Neuronal stem cell (in vitro differentiated cells): ENCODE measurements around the gene CYB5RL.
"Not testable (repeated sequence)": the region's sequence is repeated elsewhere in the genome, so short reads cannot be mapped to it uniquely, and the experiment has no call there.

Experiments
- DNase-seq: peaks from one replicate; pipeline ENCODE4 v3.0.0-alpha.2; 2013; ENCODE audit warnings: low spot score
- H2AFZ ChIP-seq: one replicate; pipeline ENCODE4 v1.6.1; 2013; ENCODE audit warnings: mild to moderate bottlenecking, low read length, inconsistent platforms
- H2AK5ac ChIP-seq: 2 replicates; pipeline ENCODE4 v1.6.1; 2013; ENCODE audit warnings: low read depth, mild to moderate bottlenecking, inconsistent platforms, low read length, moderate library complexity, mixed read lengths
- H2BK120ac ChIP-seq: 2 replicates; pipeline ENCODE4 v1.6.1; 2013; ENCODE audit warnings: low read depth, mild to moderate bottlenecking, inconsistent platforms, low read length, moderate library complexity, mixed read lengths
- H2BK12ac ChIP-seq: one replicate; pipeline ENCODE4 v1.6.1; 2013; ENCODE audit warnings: low read length, inconsistent platforms
- H2BK15ac ChIP-seq: 2 replicates; pipeline ENCODE4 v1.6.1; 2013; ENCODE audit warnings: mild to moderate bottlenecking, low read length, inconsistent platforms, mixed read lengths
- H2BK5ac ChIP-seq: one replicate; pipeline ENCODE4 v1.6.1; 2013; ENCODE audit warnings: inconsistent platforms, mild to moderate bottlenecking, low read length, moderate library complexity
- H3K14ac ChIP-seq: one replicate; pipeline ENCODE4 v1.6.1; 2013; ENCODE audit warnings: low read length, inconsistent platforms
- H3K18ac ChIP-seq: 2 replicates; pipeline ENCODE4 v1.6.1; 2013; ENCODE audit warnings: low read length, inconsistent platforms
- H3K23ac ChIP-seq: 2 replicates; pipeline ENCODE4 v1.6.1; 2013; ENCODE audit warnings: low read depth, mild to moderate bottlenecking, mixed read lengths, low read length, inconsistent platforms; ENCODE audit not compliant: poor library complexity
- H3K27ac ChIP-seq: replicated peaks from 3 replicates; pipeline ENCODE4 v1.5.1; 2013; ENCODE audit warnings: low read length, inconsistent platforms
- H3K27me3 ChIP-seq, 3 experiments: 2 replicates each; pipeline ENCODE4 v1.6.1; 2013; ENCODE audit warnings: low read length in 3 of 3, mild to moderate bottlenecking in 2 of 3, inconsistent platforms in 1 of 3, low read depth in 1 of 3, mixed read lengths in 1 of 3, moderate library complexity in 1 of 3; ENCODE audit not compliant: control insufficient read depth in 3 of 3, insufficient read depth in 3 of 3
- H3K36me3 ChIP-seq, 2 donors: replicated peaks in 1 of 2; 2 replicates each; pipeline ENCODE4 v1.6.1; 2013; ENCODE audit warnings: low read length in 2 of 2; ENCODE audit not compliant: control insufficient read depth in 2 of 2, insufficient read depth in 2 of 2
- H3K4ac ChIP-seq: 2 replicates; pipeline ENCODE4 v1.6.1; 2013; ENCODE audit warnings: inconsistent platforms, mild to moderate bottlenecking, low read length, moderate library complexity
- H3K4me1 ChIP-seq, 2 donors: 1 replicate in 1 of 2; 2 replicates in 1 of 2; pipeline ENCODE4 v1.6.1; 2013; ENCODE audit warnings: low read length in 2 of 2, low read depth in 1 of 2; ENCODE audit not compliant: control insufficient read depth in 2 of 2, insufficient read depth in 1 of 2
- H3K4me2 ChIP-seq: one replicate; pipeline ENCODE4 v1.6.1; 2013; ENCODE audit warnings: mild to moderate bottlenecking, low read length, inconsistent platforms; ENCODE audit not compliant: insufficient read depth, poor library complexity, severe bottlenecking
- H3K4me3 ChIP-seq, 2 donors: 2 replicates each; pipeline ENCODE4 v1.5.1; 2013; ENCODE audit warnings: low read length in 2 of 2, mild to moderate bottlenecking in 2 of 2, inconsistent platforms in 1 of 2, moderate library complexity in 1 of 2
- H3K79me1 ChIP-seq: one replicate; pipeline ENCODE4 v1.6.1; 2013; ENCODE audit warnings: low read depth, mild to moderate bottlenecking, inconsistent platforms, low read length, moderate library complexity
- H3K9ac ChIP-seq: one replicate; pipeline ENCODE4 v1.6.1; 2013; ENCODE audit warnings: mild to moderate bottlenecking, low read depth, low read length, inconsistent platforms; ENCODE audit not compliant: poor library complexity
- H3K9me3 ChIP-seq, 2 donors: replicated peaks in 1 of 2; 2 replicates each; pipeline versions ENCODE3 to v1.6.1; 2013; ENCODE audit warnings: low read length in 2 of 2, mild to moderate bottlenecking in 2 of 2, inconsistent platforms in 1 of 2, low read depth in 1 of 2, mixed read lengths in 1 of 2, moderate library complexity in 1 of 2; ENCODE audit not compliant: control insufficient read depth in 2 of 2, insufficient read depth in 1 of 2
- H4K8ac ChIP-seq: one replicate; pipeline ENCODE4 v1.6.1; 2013; ENCODE audit warnings: low read depth, mild to moderate bottlenecking, inconsistent platforms, low read length, moderate library complexity
- H4K91ac ChIP-seq: one replicate; pipeline ENCODE4 v1.6.1; 2013; ENCODE audit warnings: low read length, low read depth, mild to moderate bottlenecking, inconsistent platforms; ENCODE audit not compliant: poor library complexity
- WGBS, 2 donors: extraction: QIAGEN DNeasy Blood & Tissue Kit; methylation state at CpG; one replicate each; pipeline ENCODE4 v1.1.7; 2013; ENCODE audit warnings: missing lambda C conversion rate in 2 of 2, mixed read lengths in 1 of 2; ENCODE audit not compliant: insufficient read length in 2 of 2, insufficient replicate concordance in 1 of 2; ENCODE audit errors: extremely low coverage in 2 of 2; 5-methylcytosine and 5-hydroxymethylcytosine counted together

CYB5RL gene

GRCh38 chr1:54212872-54213271, 13.0 kb upstream of the CYB5RL start:
- H2BK15ac ChIP-seq, result no peak overlapping the region
- H3K36me3 ChIP-seq, result peaks cover 70 to 98% of the 10 kb centered on the region in 2 donors
- no peak overlapping the region for H4K91ac ChIP-seq
- H2AFZ ChIP-seq, result no peak overlapping the region
- no peak overlapping the region for H2BK12ac ChIP-seq
- H2BK5ac ChIP-seq, result no peak overlapping the region
- no peaks in the 10 kb centered on the region for H3K9me3 ChIP-seq
- H3K27me3 ChIP-seq, result no peaks in the 10 kb centered on the region
- no peak overlapping the region for H3K4me3 ChIP-seq
- H3K18ac ChIP-seq, result no peak overlapping the region
- no peak overlapping the region for H4K8ac ChIP-seq
- no peak overlapping the region for H3K14ac ChIP-seq
- H3K79me1 ChIP-seq, result no peaks in the 10 kb centered on the region
- WGBS, 2 donors, result no CpG with 5 or more reads among the region's 1 CpG
- no peak overlapping the region for H3K23ac ChIP-seq
- H2BK120ac ChIP-seq, result no peak overlapping the region
- no peak overlapping the region for H3K27ac ChIP-seq
- no peak overlapping the region for H3K4me2 ChIP-seq
- DNase-seq, result no peak
- no peak overlapping the region for H2AK5ac ChIP-seq
- no peaks in the 10 kb centered on the region for H3K4me1 ChIP-seq
- H3K4ac ChIP-seq, result no peak overlapping the region
- no peak overlapping the region for H3K9ac ChIP-seq

GRCh38 chr1:54207896-54208295, 8.1 kb upstream of the CYB5RL start:
- H2AFZ ChIP-seq, H2AK5ac ChIP-seq, H4K8ac ChIP-seq, H2BK5ac ChIP-seq, H2BK12ac ChIP-seq, DNase-seq, H3K4me2 ChIP-seq, H3K9ac ChIP-seq, H2BK120ac ChIP-seq, H3K4me3 ChIP-seq, H3K18ac ChIP-seq, H3K4me1 ChIP-seq, H3K9me3 ChIP-seq, H3K4ac ChIP-seq, H3K14ac ChIP-seq, H3K27ac ChIP-seq, H3K23ac ChIP-seq, H3K27me3 ChIP-seq, H3K79me1 ChIP-seq, H2BK15ac ChIP-seq, H4K91ac ChIP-seq: not testable (repeated sequence)
- H3K36me3 ChIP-seq, result peaks cover 50 to 90% of the 10 kb centered on the region in 2 donors
- WGBS, 2 donors, result no CpG with 5 or more reads among the region's 4 CpGs

GRCh38 chr1:54207287-54207686, 7.5 kb upstream of the CYB5RL start:
- Histone ChIP-seq H3K9me3 (no peaks in the 10 kb centered on the region), H2AK5ac (no peak overlapping the region), H2BK120ac (no peak overlapping the region), H3K4me2 (no peak overlapping the region), H2BK15ac (no peak overlapping the region), H2BK12ac (no peak overlapping the region), H2BK5ac (no peak overlapping the region), H3K4ac (no peak overlapping the region), H2AFZ (no peak overlapping the region), H3K36me3 (peaks cover 44 to 90% of the 10 kb centered on the region in 2 donors), H3K14ac (no peak overlapping the region), H3K79me1 (no peaks in the 10 kb centered on the region), H4K91ac (no peak overlapping the region), H3K27me3 (no peaks in the 10 kb centered on the region), H3K4me3 (no peak overlapping the region), H3K23ac (no peak overlapping the region), H3K27ac (no peak overlapping the region), H3K4me1 (no peaks in the 10 kb centered on the region), H3K18ac (no peak overlapping the region), H4K8ac (no peak overlapping the region), H3K9ac (no peak overlapping the region)
- DNase-seq, result no peak
- WGBS, 2 donors, result no CpG with 5 or more reads among the region's 1 CpG

- Histone ChIP-seq H4K91ac (no peak overlapping the region), H3K14ac (no peak overlapping the region)
These were observed 4.4 kb upstream of the CYB5RL start for GRCh38 chr1:54204199-54204598.

More at GRCh38 chr1:54204199-54204598, 4.4 kb upstream of the CYB5RL start:
- H3K9ac ChIP-seq, result no peak overlapping the region
- no peak overlapping the region for H2AK5ac ChIP-seq
- H3K27me3 ChIP-seq, result no peaks in the 10 kb centered on the region
- no peak overlapping the region for H4K8ac ChIP-seq
- no peak overlapping the region for H2BK12ac ChIP-seq
- H3K36me3 ChIP-seq, result peaks cover 25 to 70% of the 10 kb centered on the region in 2 donors
- no peak overlapping the region for H2AFZ ChIP-seq
- H3K4ac ChIP-seq, result no peak overlapping the region
- no CpG with 5 or more reads among the region's 7 CpGs for WGBS, 2 donors
- no peak overlapping the region for H3K18ac ChIP-seq
- H3K4me3 ChIP-seq, result no peak overlapping the region
- H3K4me2 ChIP-seq, result no peak overlapping the region
- no peak for DNase-seq
- peaks cover 5% of the 10 kb centered on the region for H3K79me1 ChIP-seq
- H3K9me3 ChIP-seq, result no peaks in the 10 kb centered on the region
- H2BK120ac ChIP-seq, result no peak overlapping the region
- no peak overlapping the region for H3K27ac ChIP-seq
- H3K23ac ChIP-seq, result no peak overlapping the region
- no peak overlapping the region for H2BK15ac ChIP-seq
- peaks cover 8 to 12% of the 10 kb centered on the region in 2 donors for H3K4me1 ChIP-seq
- H2BK5ac ChIP-seq, result no peak overlapping the region
